NCI-H2171 (cell line): ENCODE results near the gene HTRA2.

Source experiments
- DNase-seq: peaks from one replicate; lab custom pipeline; 2025; lab: John Stamatoyannopoulos, UW

HTRA2 gene

GRCh38 chr2:74562126-74562775, 32.5 kb downstream of the HTRA2 start:
- no peak for DNase-seq

DNA sequence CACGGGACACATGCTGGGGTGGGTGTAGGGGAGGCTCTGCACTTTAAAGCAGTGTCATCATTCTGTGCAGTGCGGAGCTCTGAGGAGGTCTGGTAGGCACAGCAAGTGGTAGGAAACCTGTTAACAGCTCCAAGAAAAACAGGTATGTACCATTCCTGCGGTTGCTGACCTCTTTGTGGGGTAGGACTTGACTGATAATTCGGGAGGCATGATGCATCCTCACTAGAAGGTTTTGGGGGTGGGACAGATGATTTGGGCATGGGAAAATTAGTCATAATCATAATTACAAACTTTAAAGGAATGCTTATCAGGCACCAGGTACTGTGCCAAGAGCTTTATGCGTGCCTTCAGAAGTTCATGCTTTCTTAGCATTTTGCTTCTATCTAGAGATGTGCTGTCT, 34.5 kb downstream of the HTRA2 start:
- no peak for DNase-seq

GRCh38 chr2:74566076-74566753, 36.5 kb downstream of the HTRA2 start:
- DNase-seq = no peak

DNA sequence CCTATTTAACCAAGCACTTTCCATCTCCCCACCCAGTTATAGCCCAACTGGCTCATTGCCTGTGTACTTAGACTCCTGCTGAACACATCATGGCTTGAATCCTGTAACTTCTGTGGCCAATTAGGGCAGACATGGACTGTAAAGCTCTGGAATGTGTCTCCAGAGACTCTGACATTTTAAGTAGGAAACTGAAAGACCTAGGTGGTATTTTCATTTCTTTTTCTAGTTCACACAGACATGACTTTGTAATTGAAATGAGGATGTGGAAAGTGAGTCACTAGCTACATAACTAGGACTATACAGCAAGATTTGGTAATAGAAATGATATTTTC, 37.0 kb downstream of the HTRA2 start:
- DNase-seq = no peak

DNA sequence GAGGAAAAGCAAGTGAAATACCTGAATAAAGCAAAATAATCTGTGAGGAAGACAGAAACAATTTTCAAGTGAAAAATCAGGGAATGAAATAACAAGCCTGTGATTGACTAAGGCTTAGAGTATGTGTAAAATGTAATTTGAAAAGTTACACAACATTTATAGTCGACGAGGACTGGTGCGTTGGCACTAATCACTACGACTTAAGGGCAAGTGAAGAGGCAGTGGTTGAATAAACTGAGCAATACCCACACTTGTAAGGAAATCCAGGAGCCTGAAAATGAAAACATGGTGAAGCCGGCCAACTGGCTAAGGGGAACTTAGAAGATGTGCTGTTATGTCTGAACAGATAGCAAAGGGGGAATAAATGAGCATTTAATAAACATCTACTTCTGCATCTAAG, 38.1 kb downstream of the HTRA2 start:
- DNase-seq = no peak

DNA sequence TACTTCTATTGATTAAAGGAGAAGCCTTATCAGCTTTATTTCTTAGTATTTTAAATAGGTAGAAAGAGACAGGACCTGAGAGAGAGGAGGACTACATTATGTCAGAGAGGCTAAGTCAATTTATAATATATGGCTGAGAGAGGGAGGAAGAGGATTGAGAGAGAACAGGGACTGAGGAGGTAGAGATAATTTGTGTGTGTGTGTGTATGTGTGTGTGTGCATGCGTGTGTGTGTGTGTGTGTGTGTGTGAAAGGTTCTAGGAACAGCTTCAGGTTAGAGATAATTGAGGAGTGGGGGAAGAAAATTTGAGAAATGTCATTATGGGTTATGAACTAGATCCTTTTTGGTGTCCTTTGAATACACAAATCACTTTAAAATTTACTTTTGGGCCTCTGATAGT, 40.0 kb downstream of the HTRA2 start:
- no peak for DNase-seq

DNA sequence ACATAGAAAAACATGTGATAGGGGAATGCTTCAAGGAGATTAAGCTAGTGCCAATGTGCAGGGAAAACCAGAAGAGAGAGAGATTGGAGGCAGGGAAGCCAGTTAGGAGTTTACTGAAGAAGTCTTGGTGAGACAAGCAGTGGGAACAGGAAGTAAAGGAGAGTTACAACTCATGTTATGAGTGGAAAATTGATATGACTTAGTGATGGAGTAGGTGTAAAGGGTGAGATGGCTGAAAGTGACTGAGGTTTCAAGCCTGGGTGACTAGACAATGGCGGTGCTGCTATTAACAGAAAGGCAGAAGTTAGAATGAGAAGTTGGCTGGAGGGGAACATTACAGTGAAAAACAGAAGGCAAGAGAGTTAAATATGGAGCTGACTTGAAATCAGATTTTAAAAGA, 41.3 kb downstream of the HTRA2 start:
- DNase-seq = no peak

DNA sequence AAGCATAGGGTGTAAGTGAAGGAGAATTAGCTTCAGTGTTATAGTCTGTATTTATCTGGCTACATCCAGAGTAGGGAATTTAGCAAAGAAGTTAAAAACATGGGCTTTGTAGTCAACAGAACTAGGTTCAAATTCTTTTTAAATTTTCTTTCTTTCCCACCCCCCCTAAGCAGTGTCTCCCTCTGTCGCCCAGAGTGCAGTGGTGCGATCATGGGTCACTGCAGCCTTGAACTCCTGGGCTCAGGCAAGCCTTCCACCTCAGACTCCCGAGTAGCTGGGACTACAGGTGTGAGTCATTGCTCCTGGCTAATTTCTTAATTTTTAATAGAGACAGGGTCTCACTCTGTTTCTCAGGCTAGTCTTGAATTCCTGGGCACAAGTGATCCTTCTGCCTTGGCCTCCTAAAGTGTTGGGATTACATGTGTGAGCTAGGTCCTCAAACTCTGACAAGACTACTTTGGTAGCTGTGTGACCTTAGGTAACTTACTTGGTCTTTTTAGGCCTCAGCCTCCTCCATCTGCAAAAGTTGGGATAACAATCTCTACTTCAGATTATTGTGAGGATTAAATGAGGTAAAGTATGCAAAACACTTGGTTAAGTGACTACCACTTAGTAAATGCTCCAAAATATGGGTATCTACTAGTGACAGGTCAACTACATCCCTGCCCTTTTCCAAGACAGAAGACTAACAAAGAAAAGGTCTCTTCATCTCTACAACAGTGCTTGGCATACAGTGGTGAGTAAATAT, 42.6 kb downstream of the HTRA2 start:
- no peak for DNase-seq

DNA sequence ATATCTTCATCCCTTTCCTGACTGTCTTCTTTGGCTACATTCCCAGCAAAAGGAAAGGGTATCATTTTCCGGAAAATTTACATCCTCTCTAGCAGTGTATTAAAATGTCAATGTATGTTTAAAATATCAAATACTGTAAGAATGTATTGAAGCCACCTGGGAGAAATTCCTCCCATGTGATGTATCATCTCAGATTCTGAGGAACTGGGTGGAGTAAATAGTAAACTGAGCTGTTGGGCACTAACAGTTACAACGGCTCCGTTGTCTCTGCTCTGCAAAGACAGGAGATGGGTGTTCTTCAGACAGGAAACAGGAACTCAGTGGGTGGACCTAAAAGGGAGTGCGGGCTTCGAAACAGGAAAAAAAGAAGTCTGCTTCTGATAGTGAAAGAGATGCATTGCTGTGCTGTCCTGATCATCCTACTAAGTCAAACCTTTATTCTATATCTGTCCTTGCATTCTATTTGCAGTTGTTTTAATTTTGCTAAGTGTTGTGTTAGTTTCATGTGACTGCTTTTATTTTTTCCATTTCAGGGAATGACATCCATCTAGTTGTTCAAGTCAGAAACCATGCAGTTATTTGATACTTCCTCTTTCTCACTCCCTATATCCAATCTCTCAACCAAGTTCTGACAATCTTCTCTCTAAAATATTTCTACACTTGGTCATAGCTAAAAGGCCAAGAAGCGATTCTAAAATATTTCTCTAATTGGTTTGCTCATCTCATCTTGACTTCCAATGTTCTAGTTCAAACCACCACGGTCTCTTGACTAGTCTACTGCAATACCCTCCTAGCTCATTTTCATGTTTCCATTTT, 44.2 kb downstream of the HTRA2 start:
- DNase-seq = no peak

- no peak for DNase-seq
Measured at GRCh38 chr2:74575320-74575719, 45.6 kb downstream of the HTRA2 start.

DNA sequence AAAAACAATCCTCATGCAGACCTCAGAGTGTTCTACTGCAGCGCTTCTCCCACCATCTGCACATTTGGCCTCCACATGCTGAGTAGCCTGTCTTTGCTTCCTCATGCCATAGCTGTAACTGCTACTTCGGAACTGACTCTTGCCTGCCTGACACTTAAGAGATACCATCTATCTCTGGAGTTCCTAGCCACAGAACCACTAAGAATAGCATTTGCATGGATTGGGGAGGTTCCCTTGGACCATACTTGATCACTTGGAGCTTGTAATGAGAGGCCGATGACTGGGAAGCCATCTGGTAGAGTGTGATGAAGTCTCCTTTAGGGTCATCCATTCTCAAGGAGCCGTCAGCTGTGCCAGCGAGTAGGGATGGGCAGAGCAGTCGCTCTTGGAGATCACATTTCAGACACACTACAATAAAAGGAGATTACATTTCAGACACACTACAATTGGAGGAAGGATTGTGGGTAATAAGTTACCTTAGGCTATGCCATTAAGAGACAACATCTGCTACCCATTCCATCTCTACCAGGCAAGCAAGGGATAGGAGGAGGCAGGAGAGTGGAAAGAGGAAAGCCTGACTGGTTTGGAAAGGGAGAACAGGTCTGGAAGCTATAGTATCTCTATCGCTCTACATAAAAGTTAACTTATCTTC, 46.6 kb downstream of the HTRA2 start:
- DNase-seq = peak; percentile 56

- no peak for DNase-seq
Measured at GRCh38 chr2:74576863-74577229, 47.1 kb downstream of the HTRA2 start.

DNA sequence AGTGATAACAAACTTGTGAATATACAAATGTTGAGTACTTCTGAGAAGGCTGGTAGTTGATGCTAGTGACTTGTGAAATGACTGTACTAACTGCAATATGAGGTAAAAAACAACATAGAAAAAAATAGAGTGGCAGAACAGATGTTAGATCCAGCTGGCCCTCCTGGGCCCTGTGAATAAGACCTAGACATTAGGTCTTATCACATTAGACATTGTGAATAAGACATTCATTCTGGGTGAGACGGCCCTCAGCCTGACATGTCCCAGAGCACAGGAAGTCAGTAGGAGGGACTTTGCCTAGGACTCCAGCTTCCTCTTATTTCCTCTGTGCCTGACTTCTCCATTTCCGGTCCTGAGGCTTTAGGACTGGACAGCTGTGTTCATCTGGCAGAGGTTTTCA, 47.7 kb downstream of the HTRA2 start:
- DNase-seq = no peak

GRCh38 chr2:74578408-74578807, 48.7 kb downstream of the HTRA2 start:
- DNase-seq = no peak

- DNase-seq = no peak
Measured at GRCh38 chr2:74581463-74581862, 51.7 kb downstream of the HTRA2 start.

DNA sequence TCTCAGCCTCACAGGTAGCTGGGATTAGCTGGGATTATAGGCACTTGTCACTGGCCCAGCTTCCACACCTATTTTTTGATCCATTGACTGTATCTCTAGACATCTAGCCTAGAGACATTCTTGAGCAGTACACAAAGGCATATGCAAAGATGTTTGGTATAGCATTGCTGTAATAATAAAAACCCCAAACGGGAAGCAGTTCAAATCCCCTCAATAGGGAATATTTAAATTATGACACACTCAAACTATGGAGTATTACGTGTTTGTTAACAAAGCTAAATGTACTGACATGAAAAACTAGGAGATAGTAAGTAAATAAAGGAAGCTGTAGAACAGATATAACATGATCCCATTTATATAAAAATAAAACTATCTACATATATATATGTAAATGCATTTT, 52.5 kb downstream of the HTRA2 start:
- DNase-seq = no peak
